Rectal smooth muscle tissue (tissue), 1 donor: ENCODE results near the gene SHISA4.

Experiments
- H3K27ac ChIP-seq: one replicate; pipeline ENCODE4 v1.7.0; 2013; ENCODE audit warnings: low read depth, low read length, inconsistent platforms
- H3K27me3 ChIP-seq: one replicate; pipeline ENCODE4 v1.7.0; 2013; ENCODE audit warnings: low read length; ENCODE audit not compliant: control insufficient read depth, insufficient read depth
- H3K36me3 ChIP-seq: one replicate; pipeline ENCODE4 v1.7.0; 2013; ENCODE audit warnings: low read length; ENCODE audit not compliant: control insufficient read depth, insufficient read depth
- H3K4me1 ChIP-seq: one replicate; pipeline ENCODE4 v1.7.0; 2013; ENCODE audit warnings: low read length; ENCODE audit not compliant: control insufficient read depth, insufficient read depth
- H3K4me3 ChIP-seq: one replicate; pipeline ENCODE4 v1.7.0; 2013; ENCODE audit warnings: low read length
- H3K9ac ChIP-seq: one replicate; pipeline ENCODE4 v1.7.0; 2013; ENCODE audit warnings: low read length

SHISA4 gene

DNA sequence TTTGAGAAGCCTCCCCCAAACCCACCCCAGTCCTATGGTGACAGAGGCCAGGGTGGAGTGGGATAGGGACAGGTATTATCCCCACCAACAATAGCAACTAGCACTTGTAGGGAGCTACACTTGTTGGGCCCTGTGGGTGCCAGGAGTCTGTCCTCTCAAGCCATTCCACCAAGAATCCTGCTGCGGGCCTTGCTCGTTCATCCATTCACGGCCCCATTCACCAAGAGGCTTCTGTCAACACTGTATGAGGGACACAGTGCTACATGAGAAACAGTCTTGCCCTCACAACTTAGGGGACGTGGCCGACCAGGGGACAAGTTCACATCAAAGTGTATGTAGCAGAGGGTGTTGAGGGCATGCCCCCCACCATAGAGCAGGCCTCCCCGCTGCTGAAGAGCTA lies 18.9 kb downstream of the SHISA4 start:
- no peak overlapping the region for H3K4me3 ChIP-seq
- H3K36me3 ChIP-seq, result no peaks in the 10 kb centered on the region
- H3K4me1 ChIP-seq, result peaks cover 79% of the 10 kb centered on the region
- H3K27me3 ChIP-seq, result no peaks in the 10 kb centered on the region
- no peak overlapping the region for H3K9ac ChIP-seq
- H3K27ac ChIP-seq, result peak overlapping the region; percentile 97

DNA sequence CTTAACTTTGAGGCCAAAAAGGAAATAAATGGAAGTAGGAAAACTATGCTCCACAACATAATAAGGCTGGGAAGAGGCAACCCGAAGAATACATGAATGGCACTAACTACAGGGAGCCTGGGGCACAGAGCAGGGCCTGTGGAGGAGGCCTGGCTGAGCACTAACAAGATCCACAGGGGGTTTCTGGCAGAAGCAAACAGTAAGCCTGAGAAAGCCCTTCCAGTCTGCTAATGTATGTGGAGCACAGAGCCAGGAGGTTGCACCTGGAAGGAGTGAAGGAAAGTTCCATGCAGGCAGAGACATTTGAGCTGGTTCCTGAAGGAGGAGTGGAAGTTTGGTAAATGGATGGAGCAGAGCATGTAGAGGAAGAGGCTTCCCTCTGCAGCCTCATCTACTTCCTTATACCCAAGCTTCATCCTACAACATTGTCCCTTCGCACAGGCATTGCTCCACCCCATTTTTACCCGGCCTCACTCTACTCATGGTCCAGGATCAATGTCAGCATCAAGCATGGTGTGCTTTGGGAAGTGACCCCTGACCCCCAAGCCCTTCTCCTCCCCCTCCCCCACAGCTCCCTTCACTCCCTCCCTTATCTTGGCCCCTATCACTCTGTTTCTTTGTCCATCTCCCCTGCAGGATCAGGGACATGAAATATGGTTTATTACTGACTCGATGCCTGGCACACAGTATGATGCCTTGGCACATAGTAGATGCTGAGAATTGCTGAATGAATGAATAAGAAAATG lies 23.3 kb downstream of the SHISA4 start:
- Histone ChIP-seq H3K4me1 (peaks cover 74% of the 10 kb centered on the region), H3K4me3 (no peak overlapping the region), H3K9ac (no peak overlapping the region), H3K36me3 (no peaks in the 10 kb centered on the region), H3K27me3 (no peaks in the 10 kb centered on the region), H3K27ac (peak overlapping the region; percentile 97)

DNA sequence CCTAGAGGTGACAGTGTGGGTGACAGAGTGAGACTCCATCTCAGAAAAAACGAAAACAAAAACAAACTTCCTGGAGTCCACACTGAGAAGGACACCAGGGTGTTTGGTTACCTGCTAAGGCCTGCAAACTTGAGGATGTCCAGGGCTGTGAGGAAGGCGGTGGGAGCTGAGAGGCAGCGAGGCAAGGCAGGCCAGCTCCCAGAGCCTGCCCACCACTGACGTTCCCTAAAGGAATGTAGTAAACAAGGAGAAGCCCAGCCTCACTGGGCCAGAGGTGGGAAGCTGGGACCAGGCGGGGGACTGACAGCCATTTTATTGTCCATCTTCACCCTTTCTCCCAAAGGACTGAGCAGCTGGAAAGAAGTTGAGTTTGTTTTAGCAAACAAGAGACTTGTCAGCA lies 24.1 kb downstream of the SHISA4 start:
- H3K27me3 ChIP-seq, result no peaks in the 10 kb centered on the region
- H3K27ac ChIP-seq, result peak overlapping the region; percentile 97
- H3K4me1 ChIP-seq, result peaks cover 74% of the 10 kb centered on the region
- no peak overlapping the region for H3K9ac ChIP-seq
- no peaks in the 10 kb centered on the region for H3K36me3 ChIP-seq
- H3K4me3 ChIP-seq, result no peak overlapping the region

DNA sequence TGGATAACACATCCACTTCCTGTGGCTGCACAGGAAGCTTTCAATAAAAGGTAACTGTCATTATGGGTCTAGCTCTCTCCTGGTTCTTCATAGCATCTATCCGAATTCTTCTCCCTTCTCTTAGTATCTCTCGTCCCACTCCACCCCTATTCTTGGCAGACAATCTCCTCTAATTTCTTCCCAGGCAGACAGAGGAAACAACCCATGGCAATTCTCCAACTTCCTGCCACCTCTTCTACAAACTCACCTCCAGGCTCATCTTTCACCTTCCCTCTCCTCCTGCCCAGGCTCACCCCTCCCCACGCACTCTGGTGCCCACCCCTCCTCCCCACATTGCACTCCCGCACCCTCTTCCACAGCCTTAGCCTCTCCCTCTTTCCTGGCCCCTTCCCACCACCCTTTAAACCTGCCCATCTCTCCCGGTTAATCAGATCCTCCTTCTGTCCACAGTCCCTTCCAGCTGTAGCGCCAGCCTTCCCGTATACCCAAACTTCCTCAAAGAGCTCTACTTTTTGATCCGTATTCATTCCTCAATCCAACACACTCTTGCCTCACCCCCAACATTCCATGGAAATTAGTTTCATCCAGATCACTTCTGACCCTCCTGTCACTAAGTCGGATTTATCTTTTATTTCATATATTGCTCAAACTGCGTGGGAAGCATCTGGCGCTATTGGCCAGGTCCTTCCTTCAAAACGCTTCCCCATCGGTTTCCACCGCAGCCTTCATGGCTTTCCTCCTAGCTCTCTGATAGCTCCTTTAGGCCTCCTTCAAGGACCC lies 25.9 kb downstream of the SHISA4 start:
- H3K4me3 ChIP-seq, result no peak overlapping the region
- no peak overlapping the region for H3K9ac ChIP-seq
- H3K27me3 ChIP-seq, result no peaks in the 10 kb centered on the region
- peaks cover 71% of the 10 kb centered on the region for H3K4me1 ChIP-seq
- H3K27ac ChIP-seq, result peak overlapping the region; percentile 97
- H3K36me3 ChIP-seq, result no peaks in the 10 kb centered on the region

DNA sequence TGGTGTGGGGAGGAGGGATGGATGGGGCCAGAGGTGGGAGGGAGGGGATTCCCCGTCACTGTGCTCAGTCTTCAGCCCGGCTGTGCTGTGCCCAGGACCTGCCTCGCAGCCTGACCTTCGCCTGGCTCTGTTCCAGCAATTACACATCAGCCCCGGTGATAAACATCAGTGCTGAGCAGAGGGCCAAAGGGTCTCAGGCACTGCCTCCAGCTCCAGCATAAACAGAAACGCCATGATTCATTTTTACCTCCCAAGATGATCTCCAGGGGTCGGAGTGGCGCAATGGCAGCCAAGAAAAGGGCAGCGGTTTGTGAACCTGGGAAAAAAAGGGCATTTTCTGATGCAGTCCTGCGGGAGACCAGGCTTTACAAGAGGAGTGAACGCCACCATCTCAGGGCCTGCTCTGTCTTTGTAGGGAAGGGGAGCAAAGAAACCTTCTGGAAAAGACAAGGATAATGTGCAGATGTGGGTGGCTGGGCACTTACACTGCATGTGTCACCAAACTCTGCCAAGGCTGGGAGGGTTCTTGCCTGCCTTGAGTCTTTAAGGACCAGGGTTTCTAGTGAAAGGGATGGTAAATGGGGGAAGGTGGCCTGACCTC lies 28.1 kb downstream of the SHISA4 start:
- H3K9ac ChIP-seq, result peak overlapping the region; percentile 5
- peak overlapping the region; percentile 42 for H3K4me3 ChIP-seq
- H3K27me3 ChIP-seq, result no peaks in the 10 kb centered on the region
- H3K36me3 ChIP-seq, result no peaks in the 10 kb centered on the region
- peaks cover 73% of the 10 kb centered on the region for H3K4me1 ChIP-seq
- peak overlapping the region; percentile 97 for H3K27ac ChIP-seq

DNA sequence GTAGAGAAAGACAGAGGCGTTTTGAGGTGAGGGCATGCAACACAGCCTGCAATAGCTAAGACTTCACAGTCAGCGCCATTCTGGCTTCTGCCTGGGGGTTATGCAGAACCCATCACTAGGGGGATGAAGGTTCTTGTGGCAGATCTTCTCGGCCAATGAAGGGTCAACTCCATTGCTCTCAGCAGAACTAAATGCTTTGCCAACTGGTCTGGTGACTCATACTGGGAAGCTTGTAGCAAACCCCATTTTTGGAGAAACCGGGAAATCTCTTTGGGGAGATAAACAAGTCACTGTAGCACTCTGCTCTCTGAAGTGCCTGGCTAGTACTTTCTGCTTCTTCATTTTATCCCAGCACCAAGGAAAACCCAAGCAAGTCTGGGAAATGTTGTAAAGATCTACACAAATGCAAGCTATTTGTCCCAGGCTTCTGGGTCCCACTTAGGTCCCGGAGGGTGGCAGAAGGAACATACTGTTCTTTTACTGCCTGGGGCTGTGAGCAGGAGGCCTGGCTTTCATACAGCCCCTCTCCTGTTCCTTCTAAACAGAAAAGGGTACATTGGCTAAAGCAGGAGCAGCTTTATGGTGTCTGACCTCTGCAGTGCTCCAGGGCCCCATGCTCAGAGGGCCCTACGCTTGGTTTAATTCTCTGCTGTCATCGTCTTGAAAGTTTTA lies 28.8 kb downstream of the SHISA4 start:
- H3K4me1 ChIP-seq, result peaks cover 72% of the 10 kb centered on the region
- H3K9ac ChIP-seq, result peak overlapping the region; percentile 5
- peak overlapping the region; percentile 97 for H3K27ac ChIP-seq
- no peaks in the 10 kb centered on the region for H3K36me3 ChIP-seq
- H3K4me3 ChIP-seq, result peak overlapping the region; percentile 61
- no peaks in the 10 kb centered on the region for H3K27me3 ChIP-seq

DNA sequence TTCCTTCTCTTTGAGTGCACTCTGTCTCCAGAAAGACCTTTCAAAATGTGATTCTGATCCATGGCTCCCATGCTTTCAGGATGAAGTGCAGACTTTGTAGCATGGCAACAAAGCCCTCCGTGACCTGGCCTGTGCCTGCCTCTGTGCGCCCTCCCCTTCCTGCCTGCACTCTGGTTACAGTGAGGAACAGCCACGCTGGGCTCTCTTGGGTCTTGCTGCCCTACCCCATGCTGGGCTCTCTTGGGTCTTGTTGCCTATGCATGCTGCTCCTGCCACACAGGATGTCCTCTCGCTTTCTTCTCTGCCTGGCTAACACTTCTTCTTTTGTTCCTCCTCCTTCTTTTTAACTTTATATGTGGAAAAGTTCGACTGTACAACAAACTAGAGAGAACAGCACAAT lies 29.6 kb downstream of the SHISA4 start:
- no peaks in the 10 kb centered on the region for H3K36me3 ChIP-seq
- no peaks in the 10 kb centered on the region for H3K27me3 ChIP-seq
- H3K4me1 ChIP-seq, result peaks cover 67% of the 10 kb centered on the region
- peak overlapping the region; percentile 22 for H3K9ac ChIP-seq
- H3K27ac ChIP-seq, result peak overlapping the region; percentile 97
- peak overlapping the region; percentile 61 for H3K4me3 ChIP-seq

DNA sequence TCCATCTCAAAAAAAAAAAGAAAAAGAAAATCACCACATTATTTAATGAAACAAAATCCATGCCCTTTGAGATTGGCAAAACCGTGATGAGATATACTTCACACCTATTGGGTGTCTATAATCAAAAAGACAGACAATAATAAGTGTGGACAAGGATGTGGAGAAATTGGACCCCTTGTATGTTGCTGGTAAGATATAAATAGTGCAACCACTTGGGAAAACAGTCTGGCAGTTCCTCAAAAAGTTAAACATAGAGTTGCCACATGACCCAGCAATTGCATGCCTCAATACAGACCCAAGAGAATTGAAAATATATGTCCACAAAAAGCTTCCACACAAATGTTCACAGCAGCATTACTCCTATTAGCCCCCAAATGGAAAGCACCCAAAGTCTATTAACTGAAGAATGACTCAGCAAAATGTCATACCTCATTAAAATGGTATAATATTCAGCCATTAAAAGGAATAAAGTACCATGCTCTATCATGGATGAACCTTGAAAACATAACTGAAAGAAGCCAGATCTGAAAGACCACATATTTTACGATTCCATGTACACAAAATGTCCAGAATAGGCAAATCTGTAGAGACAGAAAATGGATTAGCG lies 33.4 kb downstream of the SHISA4 start:
- H3K36me3 ChIP-seq, result no peaks in the 10 kb centered on the region
- H3K4me1 ChIP-seq, result peaks cover 53% of the 10 kb centered on the region
- H3K27ac ChIP-seq, result peak overlapping the region; percentile 25
- H3K27me3 ChIP-seq, result no peaks in the 10 kb centered on the region
- H3K9ac ChIP-seq, result no peak overlapping the region
- no peak overlapping the region for H3K4me3 ChIP-seq

DNA sequence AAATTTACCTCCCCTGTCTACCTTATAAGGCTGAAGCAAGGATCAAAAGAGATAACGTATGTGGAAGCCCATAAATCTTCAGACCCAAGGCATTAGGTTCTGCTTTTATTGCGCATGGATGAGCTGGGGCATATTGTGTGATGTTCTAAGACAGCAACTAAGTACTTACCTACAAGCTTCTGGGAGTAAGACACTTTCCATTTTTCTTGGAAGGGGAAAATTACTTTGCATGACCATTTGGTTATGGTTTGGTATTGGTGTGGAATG lies 36.5 kb downstream of the SHISA4 start:
- H3K27me3 ChIP-seq, result no peaks in the 10 kb centered on the region
- peak overlapping the region; percentile 83 for H3K27ac ChIP-seq
- H3K4me3 ChIP-seq, result no peak overlapping the region
- H3K9ac ChIP-seq, result no peak overlapping the region
- H3K36me3 ChIP-seq, result no peaks in the 10 kb centered on the region
- peaks cover 29% of the 10 kb centered on the region for H3K4me1 ChIP-seq

DNA sequence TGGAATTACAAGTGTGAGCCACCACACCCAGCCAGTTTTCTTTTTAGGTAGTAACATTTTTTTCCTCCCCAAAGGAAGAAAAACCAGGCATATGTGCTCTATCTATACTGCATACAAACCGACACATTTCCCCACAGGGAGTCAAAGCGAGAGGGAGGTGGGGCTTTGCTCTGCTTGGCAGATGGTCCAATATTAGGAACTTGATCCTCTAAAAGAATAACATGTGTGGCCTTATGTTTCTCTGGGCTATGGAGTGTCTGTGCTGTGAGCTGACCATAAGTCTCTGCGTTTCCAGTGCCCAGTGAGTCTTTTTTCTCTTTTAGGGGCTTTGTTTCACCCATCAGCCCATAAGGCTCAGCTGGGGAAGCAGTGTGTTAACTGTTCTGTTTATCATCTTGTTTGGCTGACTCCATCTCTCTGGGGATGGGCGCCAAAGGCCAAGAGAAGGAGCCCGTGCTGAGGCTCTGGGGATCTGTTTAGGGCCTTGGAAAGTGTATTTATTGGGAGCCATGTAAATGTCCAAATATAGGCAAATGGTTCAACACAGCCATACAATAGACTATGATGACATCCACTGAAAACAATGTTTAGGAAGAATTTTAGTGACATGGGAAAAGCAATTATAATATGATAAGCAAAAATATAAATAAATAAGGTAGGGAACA lies 37.4 kb downstream of the SHISA4 start:
- Histone ChIP-seq H3K27me3 (no peaks in the 10 kb centered on the region), H3K9ac (no peak overlapping the region), H3K4me3 (no peak overlapping the region), H3K27ac (peak overlapping the region; percentile 83), H3K4me1 (peaks cover 25% of the 10 kb centered on the region), H3K36me3 (no peaks in the 10 kb centered on the region)

DNA sequence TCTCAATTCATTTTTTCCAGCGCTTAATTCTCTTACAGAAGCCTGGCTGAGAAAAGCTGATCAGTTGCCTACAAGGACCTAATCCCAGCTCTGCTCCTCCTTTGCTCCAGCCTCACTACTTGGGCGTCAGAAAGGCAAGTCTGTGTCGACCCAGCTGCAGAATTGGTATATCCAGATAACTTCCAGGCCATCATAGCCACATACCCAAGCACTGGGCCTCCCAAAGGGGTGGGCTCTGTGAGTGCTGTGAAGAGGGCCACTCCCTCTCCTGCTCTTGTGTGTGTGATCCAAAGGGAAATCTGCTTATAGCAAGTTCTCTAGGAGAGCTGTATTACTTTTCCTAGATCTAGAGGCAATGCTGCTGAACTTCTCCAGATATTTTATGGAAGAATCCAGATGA lies 39.6 kb downstream of the SHISA4 start:
- H3K27me3 ChIP-seq, result no peaks in the 10 kb centered on the region
- peaks cover 22% of the 10 kb centered on the region for H3K4me1 ChIP-seq
- H3K36me3 ChIP-seq, result no peaks in the 10 kb centered on the region
- H3K4me3 ChIP-seq, result no peak overlapping the region
- H3K27ac ChIP-seq, result peak overlapping the region; percentile 68
- H3K9ac ChIP-seq, result no peak overlapping the region

DNA sequence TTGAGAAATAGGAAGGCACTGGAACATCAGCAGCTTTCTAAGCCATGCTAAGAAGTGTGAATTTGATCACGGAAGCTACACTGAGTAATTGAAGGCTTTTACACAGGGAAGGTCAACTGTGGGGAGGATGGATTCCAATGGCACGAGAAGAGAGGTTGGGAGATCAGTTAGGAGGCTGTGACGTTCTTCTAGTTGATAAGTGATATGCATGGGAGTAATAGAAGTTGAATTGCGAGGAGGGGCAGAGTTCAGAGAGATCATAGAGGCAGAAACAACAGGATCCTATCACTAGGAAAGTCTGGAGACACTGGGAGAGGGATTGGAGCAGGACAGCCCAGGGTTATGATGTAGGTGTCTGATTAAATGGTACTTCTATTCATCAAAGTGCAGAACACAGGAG lies 41.4 kb downstream of the SHISA4 start:
- H3K9ac ChIP-seq, result no peak overlapping the region
- no peak overlapping the region for H3K4me3 ChIP-seq
- no peaks in the 10 kb centered on the region for H3K36me3 ChIP-seq
- no peaks in the 10 kb centered on the region for H3K27me3 ChIP-seq
- H3K27ac ChIP-seq, result peak overlapping the region; percentile 33
- H3K4me1 ChIP-seq, result peaks cover 24% of the 10 kb centered on the region
